Bronchial epithelial cell (primary cell): Measurements from ENCODE around the gene ASPSCR1. TPM values are rescaled to one million over a fixed set of nuclear protein-coding genes. Genes with fewer than 3 reads are reported as not detected.

ENCODE experiments used
- DNase-seq: peaks from one replicate; pipeline ENCODE4 v3.0.0-alpha.2; 2010; ENCODE audit warnings: low read depth
- FAIRE-seq: peaks from 2 replicates; lab custom pipeline; 2011; peaks lifted over from hg19 to GRCh38; lab: Jason Lieb, UNC
- H3K27me3 ChIP-seq: 2 replicates; pipeline ENCODE4 v1.5.1; 2011; ENCODE audit warnings: low read length; ENCODE audit not compliant: control insufficient read depth, insufficient read depth
- H3K36me3 ChIP-seq: 2 replicates; pipeline ENCODE4 v1.5.1; 2011; ENCODE audit warnings: low read length; ENCODE audit not compliant: control insufficient read depth, insufficient read depth
- H3K4me3 ChIP-seq: 2 replicates; pipeline ENCODE4 v1.5.1; 2011; ENCODE audit warnings: mild to moderate bottlenecking, low read depth, low read length, control low read depth
- CTCF ChIP-seq: IDR thresholded peaks from 2 replicates; pipeline ENCODE4 v1.5.1; 2011; ENCODE audit warnings: mild to moderate bottlenecking, moderate library complexity, low read length, control low read depth, inconsistent platforms; ENCODE audit not compliant: insufficient read depth, severe bottlenecking
- total RNA-seq: library from RNA; depleted of rRNA; stranded (reverse); fragments of >200 nt; gene quantifications from 2 replicates; pipeline ENCODE4 v1.2.1, GENCODE V29; 2014

The ASPSCR1 gene
- total RNA-seq, 1 donor from 2014 or later = 22.6 TPM

- FAIRE-seq (no peak), DNase-seq (no peak)
- Histone ChIP-seq H3K27me3 (no peaks in the 10 kb centered on the region), H3K36me3 (peaks cover 1% of the 10 kb centered on the region), H3K4me3 (no peak overlapping the region)
- no peak for TF ChIP-seq CTCF
These were observed 27.4 kb downstream of the ASPSCR1 start for GRCh38 chr17:82004517-82005455.

- no peak for TF ChIP-seq CTCF
- H3K4me3 ChIP-seq = no peak overlapping the region
- DNase-seq (no peak), FAIRE-seq (no peak)
- H3K27me3 ChIP-seq = no peaks in the 10 kb centered on the region
- peaks cover 1% of the 10 kb centered on the region for H3K36me3 ChIP-seq
These were observed 28.4 kb downstream of the ASPSCR1 start for GRCh38 chr17:82005701-82006348.

- peak; percentile 28 for DNase-seq
- Histone ChIP-seq H3K36me3 (peaks cover 3% of the 10 kb centered on the region), H3K4me3 (no peak overlapping the region), H3K27me3 (no peaks in the 10 kb centered on the region)
- no peak for FAIRE-seq
- TF ChIP-seq CTCF = no peak
These were observed 29.2 kb downstream of the ASPSCR1 start for GRCh38 chr17:82006468-82007227.

GRCh38 chr17:82007228-82007494, 29.7 kb downstream of the ASPSCR1 start:
- Histone ChIP-seq H3K4me3 (no peak overlapping the region), H3K27me3 (no peaks in the 10 kb centered on the region), H3K36me3 (peaks cover 3% of the 10 kb centered on the region)
- no peak for DNase-seq
- no peak for TF ChIP-seq CTCF
- no peak for FAIRE-seq

GRCh38 chr17:82007495-82008257, 30.2 kb downstream of the ASPSCR1 start:
- TF ChIP-seq CTCF = no peak
- H3K27me3 ChIP-seq = no peaks in the 10 kb centered on the region
- no peak for DNase-seq
- no peak overlapping the region for H3K4me3 ChIP-seq
- FAIRE-seq = no peak
- peaks cover 3% of the 10 kb centered on the region for H3K36me3 ChIP-seq
